HCT116 (cell line): Measurements from ENCODE around the gene MYBPC3. TPM values are rescaled to one million over a fixed set of nuclear protein-coding genes. Genes with fewer than 3 reads are reported as not detected.

Source experiments
- ATAC-seq: fragments of 200-7000 bp; cut with Tn5 transposase; 2 replicates; pipeline ENCODE4 v1.9.1; 2020; ENCODE audit warnings: mild to moderate bottlenecking, moderate library complexity
- BruUV-seq: library from RNA; stranded (reverse); fragments of 400-500 nt; replicated peaks from 2 replicates; lab custom pipeline; 2021; lab: Mats Ljungman, UMichigan
- CTCF ChIA-PET: fragments of 300-600 bp; sonication (Branson Sonifier 250); formaldehyde crosslinking; loops from one replicate; lab custom pipeline; 2021; ENCODE audit warnings: antibody characterized with exemption; lab: Charles Lee
- POLR2A ChIA-PET: fragments of 300-600, 350-600 bp; sonication (Branson Sonifier 250); formaldehyde crosslinking; loops from one replicate; lab custom pipeline; 2021; ENCODE audit warnings: antibody characterized with exemption; lab: Charles Lee
- RAD21 ChIA-PET, 2 experiments: fragments of 300-600 bp; sonication (Branson Sonifier 250); formaldehyde crosslinking; loops; one replicate each; lab custom pipeline; 2023; ENCODE audit warnings: low total read pairs in 2 of 2; ENCODE audit not compliant: uncharacterized antibody in 2 of 2, unreplicated experiment in 2 of 2, low non-redundant PET in 1 of 2; lab: Charles Lee
- DNase-seq: peaks from one replicate; pipeline ENCODE4 v3.0.0-alpha.2; 2010; ENCODE audit warnings: low read depth, low spot score
- H2AFZ ChIP-seq: fragments of 200-600 bp; shearing (Covaris generic), sonication (generic); 2 replicates; pipeline ENCODE4 v1.6.1; 2017; ENCODE audit warnings: low read depth, mixed run types, mixed read lengths, antibody characterized with exemption, low read length; ENCODE audit not compliant: poor library complexity, severe bottlenecking
- H3K27ac ChIP-seq: 2 replicates; pipeline ENCODE4 v1.5.1; 2012; ENCODE audit warnings: low read depth, low read length
- H3K27me3 ChIP-seq: fragments of 200-600 bp; sonication (generic); 2 replicates; pipeline ENCODE4 v1.6.1; 2016; ENCODE audit warnings: mixed run types, low read length, mixed read lengths; ENCODE audit not compliant: insufficient read depth
- H3K36me3 ChIP-seq, 2 experiments: fragments of 200-500 bp in 1 of 2; fragments of 200-600 bp in 1 of 2; sonication (Bioruptor generic) in 1 of 2; sonication (generic) in 1 of 2; 2 replicates each; pipeline versions ENCODE4 v1.5.1 to v1.6.1; 2014 to 2016; ENCODE audit warnings: low read length in 2 of 2, inconsistent platforms in 1 of 2, mixed read lengths in 1 of 2, mixed run types in 1 of 2; ENCODE audit not compliant: insufficient read depth in 2 of 2, control insufficient read depth in 1 of 2
- H3K4me1 ChIP-seq, 2 experiments: fragments of 200-600 bp in 1 of 2; sonication (generic) in 1 of 2; 2 replicates each; pipeline versions ENCODE4 v1.5.1 to v1.6.1; 2012 to 2017; ENCODE audit warnings: low read length in 2 of 2, inconsistent platforms in 1 of 2, mild to moderate bottlenecking in 1 of 2, mixed read lengths in 1 of 2, mixed run types in 1 of 2, moderate library complexity in 1 of 2; ENCODE audit not compliant: insufficient read depth in 2 of 2, control insufficient read depth in 1 of 2
- H3K4me2 ChIP-seq: fragments of 200-600 bp; sonication (generic); 2 replicates; pipeline ENCODE4 v1.6.1; 2017; ENCODE audit warnings: mixed run types, low read length, mixed read lengths
- H3K4me3 ChIP-seq, 2 experiments: fragments of 200-600 bp in 1 of 2; sonication (generic) in 1 of 2; replicated peaks in 1 of 2; 2 replicates each; pipeline ENCODE4 v1.5.1; 2011 to 2016; ENCODE audit warnings: low read length in 2 of 2, control low read depth in 1 of 2, low read depth in 1 of 2, mild to moderate bottlenecking in 1 of 2, mixed read lengths in 1 of 2, mixed run types in 1 of 2
- H3K79me2 ChIP-seq: fragments of 200-600 bp; sonication (generic); 2 replicates; pipeline ENCODE4 v1.6.1; 2017; ENCODE audit warnings: mild to moderate bottlenecking, mixed run types, low read length, moderate library complexity, mixed read lengths; ENCODE audit not compliant: insufficient read depth
- H3K9ac ChIP-seq: fragments of 200-600 bp; sonication (generic); 2 replicates; pipeline ENCODE4 v1.6.1; 2016; ENCODE audit warnings: low read length, mixed read lengths
- H3K9me2 ChIP-seq: fragments of 200-600 bp; sonication (generic), shearing (Covaris generic); 2 replicates; pipeline ENCODE4 v1.6.1; 2017; ENCODE audit warnings: mixed run types, mild to moderate bottlenecking, moderate library complexity; ENCODE audit not compliant: insufficient read depth
- H3K9me3 ChIP-seq, 2 experiments: fragments of 200-500 bp in 1 of 2; fragments of 200-600 bp in 1 of 2; sonication (Bioruptor generic) in 1 of 2; sonication (generic) in 1 of 2; 2 replicates each; pipeline ENCODE4 v1.6.1; 2014 to 2017; ENCODE audit warnings: low read length in 2 of 2, mixed read lengths in 2 of 2, inconsistent platforms in 1 of 2, low read depth in 1 of 2, mild to moderate bottlenecking in 1 of 2, mixed run types in 1 of 2, moderate library complexity in 1 of 2; ENCODE audit not compliant: control insufficient read depth in 1 of 2, insufficient read depth in 1 of 2
- H4K20me1 ChIP-seq: fragments of 200-600 bp; sonication (generic), shearing (Covaris generic); 2 replicates; pipeline ENCODE4 v1.6.1; 2017; ENCODE audit warnings: mixed run types, mild to moderate bottlenecking, moderate library complexity; ENCODE audit not compliant: insufficient read depth
- EGR1 ChIP-seq: IDR thresholded peaks from 2 replicates; pipeline ENCODE4 v1.6.1; 2012; ENCODE audit warnings: low read depth
- ELF1 ChIP-seq: IDR thresholded peaks from 2 replicates; pipeline ENCODE4 v1.6.1; 2012; ENCODE audit warnings: low read depth, borderline replicate concordance
- EZH2 ChIP-seq: fragments of 200-600 bp; sonication (generic); IDR thresholded peaks from 2 replicates; pipeline ENCODE4 v1.6.1; 2017; ENCODE audit warnings: antibody characterized with exemption, mixed run types
- EZH2phosphoT487 ChIP-seq: fragments of 200-600 bp; IDR thresholded peaks from 2 replicates; pipeline ENCODE4 v1.6.1; 2018; ENCODE audit warnings: antibody characterized with exemption, borderline replicate concordance
- FOSL1 ChIP-seq: IDR thresholded peaks from 2 replicates; pipeline ENCODE4 v1.6.1; 2012; ENCODE audit warnings: low read depth
- POLR2A ChIP-seq: IDR thresholded peaks from 2 replicates; pipeline ENCODE4 v1.7.0; 2011; ENCODE audit warnings: borderline replicate concordance; ENCODE audit not compliant: insufficient read depth, insufficient read length; ENCODE audit errors: extremely low read depth
- RAD21 ChIP-seq: IDR thresholded peaks from 2 replicates; pipeline ENCODE4 v1.6.1; 2012; ENCODE audit warnings: low read depth, mild to moderate bottlenecking
- SIN3A ChIP-seq: IDR thresholded peaks from 2 replicates; pipeline ENCODE4 v1.6.1; 2012; ENCODE audit warnings: low read depth
- SP1 ChIP-seq: IDR thresholded peaks from 2 replicates; pipeline ENCODE4 v1.6.1; 2012; ENCODE audit warnings: low read depth
- SRF ChIP-seq: IDR thresholded peaks from 2 replicates; pipeline ENCODE4 v1.6.1; 2012; ENCODE audit warnings: low read depth
- TCF7L2 ChIP-seq: IDR thresholded peaks from 2 replicates; pipeline ENCODE4 v1.7.0; 2011; ENCODE audit warnings: borderline replicate concordance, inconsistent platforms; ENCODE audit not compliant: insufficient read depth, insufficient read length; ENCODE audit errors: extremely low read depth
- YY1 ChIP-seq: IDR thresholded peaks from 2 replicates; pipeline ENCODE4 v1.6.1; 2011; ENCODE audit warnings: low read length, low read depth, moderate library complexity, mild to moderate bottlenecking; ENCODE audit not compliant: insufficient replicate concordance; ENCODE audit errors: extremely low read depth
- ZNF274 ChIP-seq: fragments of 200-500 bp; sonication (Bioruptor generic); IDR thresholded peaks from 2 replicates; pipeline ENCODE4 v1.6.1; 2014; ENCODE audit warnings: mild to moderate bottlenecking, low read depth, low read length, inconsistent platforms
- intact Hi-C: fragments of 100-400 bp; cut with micrococcal nuclease; formaldehyde crosslinking; loops from 2 replicates; pipeline ENCODE4 v1.10.0; 2022
- total RNA-seq: library from RNA; stranded (reverse); gene quantifications from one replicate; pipeline ENCODE4 v1.2.1, GENCODE V29; 2021; ENCODE audit not compliant: unreplicated experiment
- TF ChIP-seq, protein P1 (sequence below): IDR thresholded peaks from 2 replicates; pipeline ENCODE4 v1.6.1; 2012
- TF ChIP-seq, protein P2 (sequence below), 3 experiments: fragments of 200-600 bp in 1 of 3; sonication (generic) in 1 of 3; IDR thresholded peaks in 2 of 3; conservative IDR thresholded peaks in 1 of 3; 2 replicates each; pipeline ENCODE4 v1.5.1; 2012 to 2017; ENCODE audit warnings: low read depth in 2 of 3, low read length in 2 of 3, antibody characterized with exemption in 1 of 3, borderline replicate concordance in 1 of 3, control low read depth in 1 of 3, mild to moderate bottlenecking in 1 of 3, mixed read lengths in 1 of 3, mixed run types in 1 of 3, moderate library complexity in 1 of 3; ENCODE audit not compliant: insufficient read depth in 1 of 3

The MYBPC3 gene
- total RNA-seq, 1 experiment from 2014 or later, result 0.25 TPM

DNA sequence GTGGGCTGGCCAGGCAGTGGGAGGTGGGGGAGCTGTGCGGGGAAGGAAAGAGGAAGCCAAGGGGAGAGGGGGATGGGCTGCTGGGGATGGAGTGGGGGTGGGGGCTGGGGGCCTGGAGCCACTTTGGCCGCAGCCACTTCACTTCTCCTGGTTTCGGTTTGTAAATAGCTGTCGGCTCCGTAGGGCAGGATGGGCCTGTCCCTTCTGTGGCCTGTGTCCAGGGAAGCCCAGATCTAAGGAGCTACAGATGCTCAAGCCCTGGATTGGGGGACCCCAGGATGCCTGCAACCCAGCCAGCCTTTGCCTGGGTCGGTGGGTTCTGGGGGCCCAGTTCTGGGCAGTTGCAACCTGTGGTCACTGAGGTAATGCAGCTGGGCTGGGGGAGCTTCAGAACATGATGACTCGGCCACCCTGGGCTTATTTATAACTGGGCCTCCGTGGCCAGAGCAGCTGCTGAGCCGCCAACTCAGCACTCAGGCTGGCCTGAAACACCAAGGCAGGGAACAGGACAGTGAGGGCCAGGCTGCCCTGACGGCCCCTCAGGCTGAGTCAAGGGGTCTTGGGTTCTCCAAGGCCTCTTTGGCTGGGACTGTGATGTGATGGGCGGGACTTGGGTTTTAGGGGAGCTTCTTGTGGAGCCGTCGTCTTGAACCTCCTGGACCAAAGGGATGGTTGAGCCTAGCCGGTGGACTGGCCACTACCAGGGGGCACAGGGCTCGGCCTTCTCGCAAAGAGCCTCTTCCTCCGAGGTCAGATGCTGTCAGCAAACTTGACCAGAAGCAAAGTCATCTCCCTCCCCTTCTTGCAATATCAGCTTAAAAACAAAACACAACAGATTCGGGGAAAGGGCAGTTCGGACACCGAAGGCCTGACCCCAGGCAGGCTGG lies 40.9 kb upstream of the MYBPC3 start:
- Histone ChIP-seq H3K36me3 (no peaks in the 10 kb centered on the region), H3K27ac (no peak overlapping the region), H3K4me2 (no peak overlapping the region), H3K79me2 (no peaks in the 10 kb centered on the region), H3K4me1 (no peaks in the 10 kb centered on the region), H3K9me3 (no peaks in the 10 kb centered on the region), H2AFZ (no peak overlapping the region), H4K20me1 (no peaks in the 10 kb centered on the region), H3K9me2 (no peaks in the 10 kb centered on the region), H3K9ac (no peak overlapping the region), H3K27me3 (no peaks in the 10 kb centered on the region), H3K4me3 (no peak overlapping the region)
- POLR2A ChIA-PET, result no interaction called here
- CTCF ChIA-PET, result interaction anchor here (1.3 kb wide), 1 partner anchor 19 kb away, joined by 7 read pairs; no protein-coding TSS in a partner anchor
- TF ChIP-seq SIN3A, result no peak
- no peak for TF ChIP-seq POLR2A
- TF ChIP-seq ELF1, result no peak
- TF ChIP-seq RAD21, result no peak
- TF ChIP-seq, protein P1, sequence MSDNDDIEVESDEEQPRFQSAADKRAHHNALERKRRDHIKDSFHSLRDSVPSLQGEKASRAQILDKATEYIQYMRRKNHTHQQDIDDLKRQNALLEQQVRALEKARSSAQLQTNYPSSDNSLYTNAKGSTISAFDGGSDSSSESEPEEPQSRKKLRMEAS, result no peak
- TF ChIP-seq SRF, result no peak
- TF ChIP-seq EZH2phosphoT487, result no peak
- TF ChIP-seq, protein P2, sequence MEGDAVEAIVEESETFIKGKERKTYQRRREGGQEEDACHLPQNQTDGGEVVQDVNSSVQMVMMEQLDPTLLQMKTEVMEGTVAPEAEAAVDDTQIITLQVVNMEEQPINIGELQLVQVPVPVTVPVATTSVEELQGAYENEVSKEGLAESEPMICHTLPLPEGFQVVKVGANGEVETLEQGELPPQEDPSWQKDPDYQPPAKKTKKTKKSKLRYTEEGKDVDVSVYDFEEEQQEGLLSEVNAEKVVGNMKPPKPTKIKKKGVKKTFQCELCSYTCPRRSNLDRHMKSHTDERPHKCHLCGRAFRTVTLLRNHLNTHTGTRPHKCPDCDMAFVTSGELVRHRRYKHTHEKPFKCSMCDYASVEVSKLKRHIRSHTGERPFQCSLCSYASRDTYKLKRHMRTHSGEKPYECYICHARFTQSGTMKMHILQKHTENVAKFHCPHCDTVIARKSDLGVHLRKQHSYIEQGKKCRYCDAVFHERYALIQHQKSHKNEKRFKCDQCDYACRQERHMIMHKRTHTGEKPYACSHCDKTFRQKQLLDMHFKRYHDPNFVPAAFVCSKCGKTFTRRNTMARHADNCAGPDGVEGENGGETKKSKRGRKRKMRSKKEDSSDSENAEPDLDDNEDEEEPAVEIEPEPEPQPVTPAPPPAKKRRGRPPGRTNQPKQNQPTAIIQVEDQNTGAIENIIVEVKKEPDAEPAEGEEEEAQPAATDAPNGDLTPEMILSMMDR (IDR thresholded peaks at IDR 0.05 in 2 of 3, conservative IDR thresholded peaks at IDR 0.05 in 1 of 3; ENCODE audit: borderline replicate concordance in 1 of 3, insufficient read depth in 1 of 3, low read depth in 2 of 3, low read length in 2 of 3), result no peak
- no peak for TF ChIP-seq EGR1
- TF ChIP-seq TCF7L2, result no peak
- no peak for TF ChIP-seq EZH2
- TF ChIP-seq YY1, result no peak
- TF ChIP-seq FOSL1, result no peak
- TF ChIP-seq SP1, result no peak
- TF ChIP-seq ZNF274, result no peak
- intact Hi-C loops, result no loop called here
- no TSS peak for BruUV-seq
- ATAC-seq, result no peak
- no peak for DNase-seq
- RAD21 ChIA-PET, result no interaction called here
